Activated naive CD4-positive, alpha-beta T cell treated with anti-CD3 and anti-CD28 coated beads, Interleukin-2, amount 50 U/mL, for 24 hours (primary cell): ENCODE results near the gene ARHGAP23.
A peak's percentile ranks its signal among the peaks of the same experiment; 100 is the strongest.

ENCODE experiments used
- H3K27ac Mint-ChIP-seq: one replicate; pipeline ENCODE4 v1.8.0; 2021; ENCODE audit warnings: mild to moderate bottlenecking, mixed read lengths
- H3K27me3 Mint-ChIP-seq: one replicate; pipeline ENCODE4 v1.8.0; 2021; ENCODE audit warnings: mixed read lengths
- H3K36me3 Mint-ChIP-seq: one replicate; pipeline ENCODE4 v1.8.0; 2021; ENCODE audit warnings: mixed read lengths
- H3K4me1 Mint-ChIP-seq: one replicate; pipeline ENCODE4 v1.8.0; 2021; ENCODE audit warnings: mixed read lengths
- H3K4me3 Mint-ChIP-seq: one replicate; pipeline ENCODE4 v1.8.0; 2021; ENCODE audit warnings: mild to moderate bottlenecking, mixed read lengths
- H3K9me3 Mint-ChIP-seq: one replicate; pipeline ENCODE4 v1.8.0; 2021; ENCODE audit warnings: mixed read lengths

ARHGAP23 gene

GRCh38 chr17:38448208-38448771 is 20.0 kb downstream of the ARHGAP23 start:
- Mint-ChIP-seq H3K9me3 (no peaks in the 10 kb centered on the region), H3K27me3 (peaks cover 14% of the 10 kb centered on the region), H3K27ac (no peak overlapping the region), H3K4me1 (peaks cover 10% of the 10 kb centered on the region), H3K4me3 (no peak overlapping the region), H3K36me3 (no peaks in the 10 kb centered on the region)

GRCh38 chr17:38449364-38449763 is 21.1 kb downstream of the ARHGAP23 start:
- H3K9me3 Mint-ChIP-seq, result no peaks in the 10 kb centered on the region
- H3K4me3 Mint-ChIP-seq, result no peak overlapping the region
- peaks cover 11% of the 10 kb centered on the region for H3K4me1 Mint-ChIP-seq
- H3K27me3 Mint-ChIP-seq, result peaks cover 18% of the 10 kb centered on the region
- H3K36me3 Mint-ChIP-seq, result no peaks in the 10 kb centered on the region
- H3K27ac Mint-ChIP-seq, result no peak overlapping the region

- Mint-ChIP-seq H3K9me3 (no peaks in the 10 kb centered on the region), H3K36me3 (no peaks in the 10 kb centered on the region), H3K27ac (no peak overlapping the region), H3K4me3 (no peak overlapping the region), H3K4me1 (peaks cover 17% of the 10 kb centered on the region), H3K27me3 (peaks cover 25% of the 10 kb centered on the region)
Observed at GRCh38 chr17:38450557-38451029, 22.3 kb downstream of the ARHGAP23 start.

GRCh38 chr17:38451030-38451839 is 23.0 kb downstream of the ARHGAP23 start:
- Mint-ChIP-seq H3K9me3 (no peaks in the 10 kb centered on the region), H3K4me1 (peaks cover 17% of the 10 kb centered on the region), H3K36me3 (no peaks in the 10 kb centered on the region), H3K27me3 (peaks cover 25% of the 10 kb centered on the region), H3K27ac (no peak overlapping the region), H3K4me3 (no peak overlapping the region)

- H3K36me3 Mint-ChIP-seq, result no peaks in the 10 kb centered on the region
- no peak overlapping the region for H3K27ac Mint-ChIP-seq
- H3K27me3 Mint-ChIP-seq, result peaks cover 27% of the 10 kb centered on the region
- peaks cover 17% of the 10 kb centered on the region for H3K4me1 Mint-ChIP-seq
- H3K9me3 Mint-ChIP-seq, result no peaks in the 10 kb centered on the region
- no peak overlapping the region for H3K4me3 Mint-ChIP-seq
Observed at GRCh38 chr17:38451840-38452529, 23.7 kb downstream of the ARHGAP23 start.

GRCh38 chr17:38452719-38453118 is 24.5 kb downstream of the ARHGAP23 start:
- Mint-ChIP-seq H3K9me3 (no peaks in the 10 kb centered on the region), H3K4me3 (peak overlapping the region; percentile 31), H3K27ac (no peak overlapping the region), H3K4me1 (peaks cover 17% of the 10 kb centered on the region), H3K36me3 (no peaks in the 10 kb centered on the region), H3K27me3 (peaks cover 27% of the 10 kb centered on the region)

- Mint-ChIP-seq H3K9me3 (no peaks in the 10 kb centered on the region), H3K27ac (no peak overlapping the region), H3K27me3 (peaks cover 27% of the 10 kb centered on the region), H3K4me1 (peaks cover 17% of the 10 kb centered on the region), H3K4me3 (no peak overlapping the region), H3K36me3 (no peaks in the 10 kb centered on the region)
Observed at GRCh38 chr17:38453951-38454421, 25.7 kb downstream of the ARHGAP23 start.

GRCh38 chr17:38454532-38454931 is 26.3 kb downstream of the ARHGAP23 start:
- Mint-ChIP-seq H3K4me1 (peaks cover 17% of the 10 kb centered on the region), H3K9me3 (no peaks in the 10 kb centered on the region), H3K36me3 (no peaks in the 10 kb centered on the region), H3K27me3 (peaks cover 27% of the 10 kb centered on the region), H3K27ac (no peak overlapping the region), H3K4me3 (peak overlapping the region; percentile 49)

- H3K27me3 Mint-ChIP-seq, result peaks cover 27% of the 10 kb centered on the region
- H3K36me3 Mint-ChIP-seq, result no peaks in the 10 kb centered on the region
- H3K4me3 Mint-ChIP-seq, result no peak overlapping the region
- H3K4me1 Mint-ChIP-seq, result peaks cover 17% of the 10 kb centered on the region
- H3K27ac Mint-ChIP-seq, result no peak overlapping the region
- H3K9me3 Mint-ChIP-seq, result no peaks in the 10 kb centered on the region
Observed at GRCh38 chr17:38455288-38455915, 27.1 kb downstream of the ARHGAP23 start.

- Mint-ChIP-seq H3K27ac (no peak overlapping the region), H3K27me3 (peaks cover 25% of the 10 kb centered on the region), H3K9me3 (no peaks in the 10 kb centered on the region), H3K36me3 (no peaks in the 10 kb centered on the region), H3K4me3 (no peak overlapping the region), H3K4me1 (peaks cover 17% of the 10 kb centered on the region)
Observed at GRCh38 chr17:38456031-38456815, 28.0 kb downstream of the ARHGAP23 start.

- Mint-ChIP-seq H3K27me3 (peaks cover 18% of the 10 kb centered on the region), H3K4me3 (no peak overlapping the region), H3K27ac (no peak overlapping the region), H3K36me3 (no peaks in the 10 kb centered on the region), H3K4me1 (peaks cover 12% of the 10 kb centered on the region), H3K9me3 (no peaks in the 10 kb centered on the region)
Observed at GRCh38 chr17:38457577-38458371, 29.5 kb downstream of the ARHGAP23 start.

- Mint-ChIP-seq H3K27me3 (peaks cover 12% of the 10 kb centered on the region), H3K4me1 (peaks cover 6% of the 10 kb centered on the region), H3K27ac (no peak overlapping the region), H3K4me3 (no peak overlapping the region), H3K9me3 (no peaks in the 10 kb centered on the region), H3K36me3 (no peaks in the 10 kb centered on the region)
Observed at GRCh38 chr17:38458521-38458920, 30.3 kb downstream of the ARHGAP23 start.

- Mint-ChIP-seq H3K4me1 (peaks cover 6% of the 10 kb centered on the region), H3K27ac (no peak overlapping the region), H3K9me3 (no peaks in the 10 kb centered on the region), H3K27me3 (peaks cover 8% of the 10 kb centered on the region), H3K36me3 (no peaks in the 10 kb centered on the region), H3K4me3 (no peak overlapping the region)
Observed at GRCh38 chr17:38459567-38459966, 31.3 kb downstream of the ARHGAP23 start.

GRCh38 chr17:38460082-38460715 is 31.9 kb downstream of the ARHGAP23 start:
- H3K4me3 Mint-ChIP-seq, result no peak overlapping the region
- H3K27ac Mint-ChIP-seq, result no peak overlapping the region
- H3K4me1 Mint-ChIP-seq, result no peaks in the 10 kb centered on the region
- H3K27me3 Mint-ChIP-seq, result peaks cover 2% of the 10 kb centered on the region
- no peaks in the 10 kb centered on the region for H3K9me3 Mint-ChIP-seq
- H3K36me3 Mint-ChIP-seq, result no peaks in the 10 kb centered on the region
